ENCODE results near the gene ZNF846. TPM values are rescaled to one million over a fixed set of nuclear protein-coding genes. Genes with fewer than 3 reads are reported as not detected.

Gene ZNF846
- total RNA-seq, 1 donor, result 10.8 TPM

- H3K4me3 ChIP-seq (ENCODE audit: low read depth, low read length), result no peak overlapping the region
- DNase-seq (ENCODE audit: low read depth), result no peak
- TF ChIP-seq CTCF (IDR thresholded peaks at IDR 0.05; ENCODE audit: insufficient read depth, low read depth, low read length), result no peak
Observed at GRCh38 chr19:9709305-9709704, 59.2 kb downstream of the ZNF846 start.

GRCh38 chr19:9705836-9706235, 62.7 kb downstream of the ZNF846 start:
- no peak for TF ChIP-seq CTCF (IDR thresholded peaks at IDR 0.05; ENCODE audit: insufficient read depth, low read depth, low read length)
- no peak overlapping the region for H3K4me3 ChIP-seq (ENCODE audit: low read depth, low read length)
- no peak for DNase-seq (ENCODE audit: low read depth)

GRCh38 chr19:9702186-9702585, 66.4 kb downstream of the ZNF846 start:
- no peak overlapping the region for H3K4me3 ChIP-seq (ENCODE audit: low read depth, low read length)
- TF ChIP-seq CTCF (IDR thresholded peaks at IDR 0.05; ENCODE audit: insufficient read depth, low read depth, low read length), result no peak
- no peak for DNase-seq (ENCODE audit: low read depth)

Other genes starting within 250 kb of the ZNF846 start
- gene ZNF426, start 230.1 kb downstream of the ZNF846 start, total RNA-seq, result 19.6 and 24.2 TPM in 2 replicates
- gene ZNF121, start 184.2 kb downstream of the ZNF846 start, total RNA-seq, result 24.2 and 45.3 TPM in 2 replicates
- gene ZNF561, start 147.5 kb downstream of the ZNF846 start, total RNA-seq, result 33.5 and 57.9 TPM in 2 replicates
- gene ZNF562, start 93.6 kb downstream of the ZNF846 start, total RNA-seq, result 22.2 and 32.4 TPM in 2 replicates
- gene FBXL12, start 50.3 kb upstream of the ZNF846 start, total RNA-seq, result 21.6 and 26.7 TPM in 2 replicates
- gene UBL5, start 59.2 kb upstream of the ZNF846 start, total RNA-seq, result 126 and 197 TPM in 2 replicates
- gene PIN1, start 66.6 kb upstream of the ZNF846 start, total RNA-seq, result 76.0 and 87.9 TPM in 2 replicates
- 0.43 and 1.3 TPM in 2 replicates for gene OLFM2, start 167.8 kb upstream of the ZNF846 start, total RNA-seq
- 5.6 and 10.6 TPM in 2 replicates for gene COL5A3, start 241.8 kb upstream of the ZNF846 start, total RNA-seq
- gene RDH8, start 244.7 kb upstream of the ZNF846 start, total RNA-seq, result not detected in 2 replicates